HG03565 (cell line): ENCODE data around the gene STAT3.
"Not testable (repeated sequence)": the region's sequence is repeated elsewhere in the genome, so short reads cannot be mapped to it uniquely, and the experiment has no call there.

Experiments used
- ATAC-seq: cut with Tn5 transposase; IDR thresholded peaks from one replicate; pipeline ENCODE4 v1.9.1; 2021; ENCODE audit warnings: mild to moderate bottlenecking, moderate library complexity; ENCODE audit not compliant: unreplicated experiment

STAT3 gene

GRCh38 chr17:42303694-42304093 is 84.5 kb downstream of the STAT3 start:
- ATAC-seq = no peak

GRCh38 chr17:42301022-42301421 is 87.2 kb downstream of the STAT3 start:
- ATAC-seq = no peak

- not testable (repeated sequence) for ATAC-seq
Measured at GRCh38 chr17:42299913-42300312, 88.3 kb downstream of the STAT3 start.

GRCh38 chr17:42299361-42299760 is 88.9 kb downstream of the STAT3 start:
- ATAC-seq = not testable (repeated sequence)

GRCh38 chr17:42297775-42298174 is 90.5 kb downstream of the STAT3 start:
- ATAC-seq = not testable (repeated sequence)

GRCh38 chr17:42296012-42296411 is 92.2 kb downstream of the STAT3 start:
- no peak for ATAC-seq

GRCh38 chr17:42294469-42295398 is 93.5 kb downstream of the STAT3 start:
- ATAC-seq = no peak

GRCh38 chr17:42291129-42291528 is 97.1 kb downstream of the STAT3 start:
- ATAC-seq = no peak

GRCh38 chr17:42290577-42290976 is 97.7 kb downstream of the STAT3 start:
- ATAC-seq = no peak

- no peak for ATAC-seq
Measured at GRCh38 chr17:42289611-42290181, 98.5 kb downstream of the STAT3 start.

- ATAC-seq = peak; percentile 10
Measured at GRCh38 chr17:42288803-42289610, 99.2 kb downstream of the STAT3 start.

GRCh38 chr17:42287977-42288802 is 100.1 kb downstream of the STAT3 start, which contains the start of gene STAT5A:
TSS of gene STAT5A (plus strand) at chr17:42288498. CDS start at chr17:42289412, 914 bp downstream.
- ATAC-seq = peak; percentile 35

GRCh38 chr17:42287305-42287976 is 100.8 kb downstream of the STAT3 start:
- no peak for ATAC-seq

GRCh38 chr17:42286411-42287221 is 101.6 kb downstream of the STAT3 start:
- ATAC-seq = no peak

GRCh38 chr17:42285346-42286050 is 102.7 kb downstream of the STAT3 start:
- no peak for ATAC-seq

GRCh38 chr17:42284566-42284965 is 103.7 kb downstream of the STAT3 start:
- ATAC-seq = no peak

- no peak for ATAC-seq
Measured at GRCh38 chr17:42284024-42284369, 104.2 kb downstream of the STAT3 start.

- ATAC-seq = no peak
Measured at GRCh38 chr17:42283241-42284023, 104.8 kb downstream of the STAT3 start.
